SHP77 (cell line): ENCODE results near the gene PRAMEF8.
"Not testable (repeated sequence)": the region's sequence is repeated elsewhere in the genome, so short reads cannot be mapped to it uniquely, and the experiment has no call there.

Experiments
- DNase-seq, 2 experiments: peaks; one replicate each; lab custom pipeline; 2025; lab: John Stamatoyannopoulos, UW

Gene PRAMEF8

GRCh38 chr1:13285037-13285436 lies at the start of gene PRAMEF8:
Gene PRAMEF8 (minus strand): TSS chr1:13285137. CDS start chr1:13284091, 1,046 bp downstream.
- DNase-seq, result not testable (repeated sequence)

GRCh38 chr1:13315281-13315680 lies 30.3 kb upstream of the PRAMEF8 start, which contains the start of gene PRAMEF15:
Gene PRAMEF15 (plus strand): TSS chr1:13315581. CDS start chr1:13318408, 2,827 bp downstream.
- not testable (repeated sequence) for DNase-seq

- not testable (repeated sequence) for DNase-seq
These were observed 18.3 kb upstream of the PRAMEF8 start, which contains the start of gene PRAMEF33 for GRCh38 chr1:13303239-13303638. Gene PRAMEF33 (plus strand): TSS chr1:13303539. CDS start chr1:13305955, 2,416 bp downstream.

GRCh38 chr1:13302197-13302596 lies 17.3 kb upstream of the PRAMEF8 start:
- not testable (repeated sequence) for DNase-seq

- not testable (repeated sequence) for DNase-seq
These were observed 13.8 kb upstream of the PRAMEF8 start for GRCh38 chr1:13298699-13299098.

- DNase-seq, result not testable (repeated sequence)
These were observed 12.4 kb upstream of the PRAMEF8 start for GRCh38 chr1:13297216-13297931.

GRCh38 chr1:13289030-13289429 lies 4.1 kb upstream of the PRAMEF8 start:
- not testable (repeated sequence) for DNase-seq

- DNase-seq, result not testable (repeated sequence)
These were observed 5.3 kb downstream of the PRAMEF8 start for GRCh38 chr1:13279617-13280016.

GRCh38 chr1:13277016-13277415 lies 7.9 kb downstream of the PRAMEF8 start:
- DNase-seq, result peak in 1 of 2 experiments; percentile 2

GRCh38 chr1:13265124-13265523 lies 19.8 kb downstream of the PRAMEF8 start:
- not testable (repeated sequence) for DNase-seq

GRCh38 chr1:13253898-13254297 lies 31.0 kb downstream of the PRAMEF8 start, which contains the start of gene PRAMEF5:
Gene PRAMEF5 (plus strand): TSS chr1:13254198. CDS start chr1:13259269, 5,071 bp downstream.
- not testable (repeated sequence) for DNase-seq

- DNase-seq, result not testable (repeated sequence)
These were observed 37.8 kb downstream of the PRAMEF8 start for GRCh38 chr1:13247122-13247521.

GRCh38 chr1:13246554-13246871 lies 38.4 kb downstream of the PRAMEF8 start:
- DNase-seq, result not testable (repeated sequence)

- DNase-seq, result not testable (repeated sequence)
These were observed 38.9 kb downstream of the PRAMEF8 start for GRCh38 chr1:13245841-13246553.

- DNase-seq, result not testable (repeated sequence)
These were observed 41.2 kb downstream of the PRAMEF8 start for GRCh38 chr1:13243536-13244263.

- not testable (repeated sequence) for DNase-seq
These were observed 45.3 kb downstream of the PRAMEF8 start for GRCh38 chr1:13239633-13240032.

- not testable (repeated sequence) for DNase-seq
These were observed 47.4 kb downstream of the PRAMEF8 start for GRCh38 chr1:13237572-13237971.

- DNase-seq, result not testable (repeated sequence)
These were observed 50.9 kb downstream of the PRAMEF8 start for GRCh38 chr1:13234057-13234456.

GRCh38 chr1:13232056-13232455 lies 52.9 kb downstream of the PRAMEF8 start:
- DNase-seq, result not testable (repeated sequence)
